GM18505 (cell line): ENCODE results near the gene SNX20.

Source experiments
- ATAC-seq: cut with Tn5 transposase; IDR thresholded peaks from one replicate; pipeline ENCODE4 v1.9.1; 2021; ENCODE audit not compliant: unreplicated experiment
- POLR2A ChIP-seq: IDR thresholded peaks from 4 replicates; pipeline ENCODE4 v1.6.1; 2011; ENCODE audit warnings: borderline replicate concordance; ENCODE audit not compliant: insufficient read depth, insufficient read length; ENCODE audit errors: extremely low read depth

SNX20 gene

GRCh38 chr16:50669741-50670140, 11.4 kb downstream of the SNX20 start:
- TF ChIP-seq POLR2A: no peak
- ATAC-seq: no peak

GRCh38 chr16:50668368-50669008, 12.6 kb downstream of the SNX20 start:
- no peak for TF ChIP-seq POLR2A
- no peak for ATAC-seq

- ATAC-seq: peak; percentile 14
- no peak for TF ChIP-seq POLR2A
Observed at GRCh38 chr16:50667497-50668367, 13.4 kb downstream of the SNX20 start.

- ATAC-seq: peak; percentile 76
- TF ChIP-seq POLR2A: peak; percentile 60
Observed at GRCh38 chr16:50666658-50667496, 14.2 kb downstream of the SNX20 start.

GRCh38 chr16:50665128-50665878, 15.8 kb downstream of the SNX20 start:
- ATAC-seq: no peak
- peak; percentile 14 for TF ChIP-seq POLR2A

- ATAC-seq: no peak
- no peak for TF ChIP-seq POLR2A
Observed at GRCh38 chr16:50664270-50664669, 16.8 kb downstream of the SNX20 start.

GRCh38 chr16:50662306-50662940, 18.7 kb downstream of the SNX20 start:
- no peak for TF ChIP-seq POLR2A
- no peak for ATAC-seq

GRCh38 chr16:50659806-50660205, 21.3 kb downstream of the SNX20 start:
- no peak for TF ChIP-seq POLR2A
- ATAC-seq: no peak

GRCh38 chr16:50657241-50657640, 23.9 kb downstream of the SNX20 start:
- TF ChIP-seq POLR2A: no peak
- no peak for ATAC-seq

GRCh38 chr16:50655558-50656055, 25.5 kb downstream of the SNX20 start:
- no peak for ATAC-seq
- TF ChIP-seq POLR2A: no peak

GRCh38 chr16:50653633-50654519, 27.2 kb downstream of the SNX20 start:
- TF ChIP-seq POLR2A: no peak
- ATAC-seq: no peak
